Right lobe of liver (tissue), 4 donors: ENCODE measurements around the gene OR13J1.

ENCODE experiments used
- CTCF ChIP-seq, 4 donors: fragments of 200-600 bp in 3 of 4; fragments of 450-650 bp in 1 of 4; IDR thresholded peaks; one replicate each; pipeline versions ENCODE4 v1.5.1 to v1.8.0; 2016 to 2022; ENCODE audit warnings: antibody characterized with exemption in 4 of 4, mild to moderate bottlenecking in 2 of 4
- POLR2A ChIP-seq: fragments of 450-650 bp; IDR thresholded peaks from one replicate; pipeline ENCODE4 v1.6.1; 2017; ENCODE audit warnings: antibody characterized with exemption, mild to moderate bottlenecking
- donor health status: DM: no; HTN: no; CAD: no.
- donor health status: DM: no; HTN: no; CAD: no.
- donor health status: DM: no; HTN: yes; CAD: no.

GRCh38 chr9:35845824-35846771 is 24.1 kb downstream of the OR13J1 start:
- no peak for TF ChIP-seq POLR2A
- TF ChIP-seq CTCF (IDR thresholded peaks at IDR 0.05): no peak
